MM.1S (cell line): ENCODE data around the gene ADAM10.

Experiments used
- DNase-seq: peaks from one replicate; pipeline ENCODE4 v3.0.0-alpha.2; 2015
- H2AFZ ChIP-seq: fragments of 300-600 bp; sonication (generic); 2 replicates; pipeline ENCODE4 v1.6.0; 2016; ENCODE audit warnings: antibody characterized with exemption, low read length
- H3F3A ChIP-seq: fragments of 300-600 bp; sonication (generic); 2 replicates; pipeline ENCODE4 v1.6.1; 2016; ENCODE audit warnings: mild to moderate bottlenecking, antibody characterized with exemption, low read length, moderate library complexity, mixed read lengths; ENCODE audit not compliant: insufficient read depth
- H3K27ac ChIP-seq: fragments of 300-600 bp; sonication (generic); 2 replicates; pipeline ENCODE4 v1.5.1; 2016; ENCODE audit warnings: mild to moderate bottlenecking, low read length
- H3K27me3 ChIP-seq: fragments of 300-600 bp; sonication (generic); replicated peaks from 2 replicates; pipeline ENCODE4 v1.6.0; 2016; ENCODE audit warnings: low read length; ENCODE audit not compliant: insufficient read depth
- H3K36me3 ChIP-seq: fragments of 300-600 bp; sonication (generic); replicated peaks from 2 replicates; pipeline ENCODE4 v1.6.1; 2016; ENCODE audit warnings: mild to moderate bottlenecking, low read length, mixed read lengths; ENCODE audit not compliant: insufficient read depth
- H3K4me1 ChIP-seq: fragments of 300-600 bp; sonication (generic); 2 replicates; pipeline ENCODE4 v1.6.1; 2016; ENCODE audit warnings: low read length, mixed read lengths
- H3K4me2 ChIP-seq: fragments of 300-600 bp; sonication (generic); 2 replicates; pipeline ENCODE4 v1.6.0; 2016; ENCODE audit warnings: low read depth, low read length
- H3K4me3 ChIP-seq: fragments of 300-600 bp; sonication (generic); 2 replicates; pipeline ENCODE4 v1.5.1; 2016; ENCODE audit warnings: low read length, mixed read lengths
- H3K79me2 ChIP-seq: fragments of 300-600 bp; sonication (generic); 2 replicates; pipeline ENCODE4 v1.6.1; 2016; ENCODE audit warnings: mixed run types, low read length, mixed read lengths
- H3K9ac ChIP-seq: fragments of 300-600 bp; sonication (generic); 2 replicates; pipeline ENCODE4 v1.6.1; 2016; ENCODE audit warnings: low read length, mixed read lengths
- H3K9me2 ChIP-seq: fragments of 300-600 bp; sonication (generic); replicated peaks from 2 replicates; pipeline ENCODE4 v1.6.1; 2016; ENCODE audit warnings: mild to moderate bottlenecking, low read length, mixed read lengths; ENCODE audit not compliant: insufficient read depth
- H3K9me3 ChIP-seq: fragments of 300-600 bp; sonication (generic); replicated peaks from 2 replicates; pipeline ENCODE4 v1.6.1; 2016; ENCODE audit warnings: mild to moderate bottlenecking, low read length, mixed read lengths; ENCODE audit not compliant: insufficient read depth
- H4K20me1 ChIP-seq: fragments of 300-600 bp; sonication (generic); 2 replicates; pipeline ENCODE4 v1.6.1; 2016; ENCODE audit warnings: mild to moderate bottlenecking, low read length, moderate library complexity, mixed read lengths; ENCODE audit not compliant: insufficient read depth
- CTCF ChIP-seq: fragments of 300-600 bp; sonication (generic); IDR thresholded peaks from 2 replicates; pipeline ENCODE4 v1.5.1; 2016; ENCODE audit warnings: antibody characterized with exemption, low read length, mixed read lengths
- EZH2 ChIP-seq: fragments of 300-600 bp; sonication (generic); optimal IDR thresholded peaks from 2 replicates; pipeline ENCODE3; 2017; ENCODE audit warnings: low read depth, mild to moderate bottlenecking, antibody characterized with exemption, low read length, mixed read lengths
- EZH2phosphoT487 ChIP-seq: fragments of 300-600 bp; sonication (generic); IDR thresholded peaks from 2 replicates; pipeline ENCODE4 v1.6.1; 2018; ENCODE audit warnings: antibody characterized with exemption, low read length

ADAM10 gene

GRCh38 chr15:58793862-58794261 is 44.4 kb upstream of the ADAM10 start:
- no peak overlapping the region for H3K4me3 ChIP-seq
- no peaks in the 10 kb centered on the region for H4K20me1 ChIP-seq
- no peak overlapping the region for H2AFZ ChIP-seq
- H3K4me2 ChIP-seq: no peak overlapping the region
- no peaks in the 10 kb centered on the region for H3K9me2 ChIP-seq
- no peak overlapping the region for H3K27ac ChIP-seq
- no peaks in the 10 kb centered on the region for H3K4me1 ChIP-seq
- no peaks in the 10 kb centered on the region for H3K9me3 ChIP-seq
- H3F3A ChIP-seq: no peaks in the 10 kb centered on the region
- H3K9ac ChIP-seq: no peak overlapping the region
- H3K79me2 ChIP-seq: peaks cover 21% of the 10 kb centered on the region
- no peaks in the 10 kb centered on the region for H3K27me3 ChIP-seq
- TF ChIP-seq EZH2 (no peak), EZH2phosphoT487 (no peak)
- no peak for DNase-seq
- no peaks in the 10 kb centered on the region for H3K36me3 ChIP-seq

- no peak overlapping the region for H3K27ac ChIP-seq
Measured at GRCh38 chr15:58788056-58788710, 38.7 kb upstream of the ADAM10 start.

GRCh38 chr15:58785355-58785754 is 35.8 kb upstream of the ADAM10 start:
- no peak for DNase-seq
- no peaks in the 10 kb centered on the region for H3K9me3 ChIP-seq
- H3K9me2 ChIP-seq: no peaks in the 10 kb centered on the region
- no peaks in the 10 kb centered on the region for H3K36me3 ChIP-seq
- no peak overlapping the region for H3K9ac ChIP-seq
- H3K4me1 ChIP-seq: no peaks in the 10 kb centered on the region
- H2AFZ ChIP-seq: no peak overlapping the region
- H3K4me2 ChIP-seq: no peak overlapping the region
- no peak overlapping the region for H3K4me3 ChIP-seq
- no peaks in the 10 kb centered on the region for H4K20me1 ChIP-seq
- H3K79me2 ChIP-seq: peaks cover 49% of the 10 kb centered on the region
- no peak overlapping the region for H3K27ac ChIP-seq
- no peaks in the 10 kb centered on the region for H3K27me3 ChIP-seq
- TF ChIP-seq EZH2phosphoT487 (no peak), EZH2 (no peak), CTCF (no peak)
- no peaks in the 10 kb centered on the region for H3F3A ChIP-seq

More at GRCh38 chr15:58788056-58788710, 38.7 kb upstream of the ADAM10 start:
- no peak overlapping the region for H3K9ac ChIP-seq
- H3F3A ChIP-seq: no peaks in the 10 kb centered on the region
- H3K4me1 ChIP-seq: no peaks in the 10 kb centered on the region
- no peaks in the 10 kb centered on the region for H3K9me2 ChIP-seq
- H3K36me3 ChIP-seq: no peaks in the 10 kb centered on the region
- H3K79me2 ChIP-seq: peaks cover 31% of the 10 kb centered on the region
- H3K4me2 ChIP-seq: no peak overlapping the region
- no peaks in the 10 kb centered on the region for H3K27me3 ChIP-seq
- no peak overlapping the region for H2AFZ ChIP-seq
- DNase-seq: no peak
- TF ChIP-seq EZH2phosphoT487: no peak
- TF ChIP-seq CTCF: no peak
- no peak for TF ChIP-seq EZH2
- no peak overlapping the region for H3K4me3 ChIP-seq
- no peaks in the 10 kb centered on the region for H3K9me3 ChIP-seq
- no peaks in the 10 kb centered on the region for H4K20me1 ChIP-seq

GRCh38 chr15:58779554-58779953 is 30.0 kb upstream of the ADAM10 start:
- Histone ChIP-seq H3K9ac (no peak overlapping the region), H4K20me1 (no peaks in the 10 kb centered on the region), H3K27ac (no peak overlapping the region), H3K9me2 (no peaks in the 10 kb centered on the region), H3K9me3 (no peaks in the 10 kb centered on the region), H3K4me3 (no peak overlapping the region), H3K27me3 (no peaks in the 10 kb centered on the region), H3K79me2 (peaks cover 76% of the 10 kb centered on the region), H3F3A (peaks cover 11% of the 10 kb centered on the region; the same call in 1 of the 2 replicates), H3K4me1 (peaks cover 6% of the 10 kb centered on the region; the same call in 1 of the 2 replicates), H3K4me2 (no peak overlapping the region), H2AFZ (no peak overlapping the region), H3K36me3 (no peaks in the 10 kb centered on the region)
- DNase-seq: no peak
- TF ChIP-seq EZH2phosphoT487 (no peak), EZH2 (no peak), CTCF (no peak)
